GM12891 (cell line): ENCODE measurements around the gene ENAH.

ENCODE experiments used
- DNase-seq: peaks from one replicate; pipeline ENCODE4 v3.0.0; 2011; ENCODE audit warnings: low spot score; ENCODE audit not compliant: insufficient read length
- FAIRE-seq: peaks from 2 replicates; lab custom pipeline; 2011; peaks lifted over from hg19 to GRCh38; lab: Jason Lieb, UNC
- PAX5 ChIP-seq: IDR thresholded peaks from 2 replicates; pipeline ENCODE4 v1.6.1; 2011; ENCODE audit warnings: low read length, moderate library complexity, mild to moderate bottlenecking; ENCODE audit not compliant: insufficient read depth, severe bottlenecking
- POLR2A ChIP-seq: IDR thresholded peaks from 2 replicates; pipeline ENCODE4 v1.6.1; 2011; ENCODE audit warnings: low read depth, low read length, control low read depth
- POLR2AphosphoS5 ChIP-seq: IDR thresholded peaks from 2 replicates; pipeline ENCODE4 v1.6.1; 2011; ENCODE audit warnings: low read depth, low read length, control low read depth
- POU2F2 ChIP-seq: IDR thresholded peaks from 2 replicates; pipeline ENCODE4 v1.6.1; 2011; ENCODE audit warnings: low read depth, mild to moderate bottlenecking, control low read depth, low read length, moderate library complexity
- SPI1 ChIP-seq: IDR thresholded peaks from 2 replicates; pipeline ENCODE4 v1.6.1; 2011; ENCODE audit warnings: low read depth, low read length, control low read depth
- TAF1 ChIP-seq: IDR thresholded peaks from 2 replicates; pipeline ENCODE4 v1.6.1; 2011; ENCODE audit warnings: low read depth, low read length, control low read depth

The ENAH gene

DNA sequence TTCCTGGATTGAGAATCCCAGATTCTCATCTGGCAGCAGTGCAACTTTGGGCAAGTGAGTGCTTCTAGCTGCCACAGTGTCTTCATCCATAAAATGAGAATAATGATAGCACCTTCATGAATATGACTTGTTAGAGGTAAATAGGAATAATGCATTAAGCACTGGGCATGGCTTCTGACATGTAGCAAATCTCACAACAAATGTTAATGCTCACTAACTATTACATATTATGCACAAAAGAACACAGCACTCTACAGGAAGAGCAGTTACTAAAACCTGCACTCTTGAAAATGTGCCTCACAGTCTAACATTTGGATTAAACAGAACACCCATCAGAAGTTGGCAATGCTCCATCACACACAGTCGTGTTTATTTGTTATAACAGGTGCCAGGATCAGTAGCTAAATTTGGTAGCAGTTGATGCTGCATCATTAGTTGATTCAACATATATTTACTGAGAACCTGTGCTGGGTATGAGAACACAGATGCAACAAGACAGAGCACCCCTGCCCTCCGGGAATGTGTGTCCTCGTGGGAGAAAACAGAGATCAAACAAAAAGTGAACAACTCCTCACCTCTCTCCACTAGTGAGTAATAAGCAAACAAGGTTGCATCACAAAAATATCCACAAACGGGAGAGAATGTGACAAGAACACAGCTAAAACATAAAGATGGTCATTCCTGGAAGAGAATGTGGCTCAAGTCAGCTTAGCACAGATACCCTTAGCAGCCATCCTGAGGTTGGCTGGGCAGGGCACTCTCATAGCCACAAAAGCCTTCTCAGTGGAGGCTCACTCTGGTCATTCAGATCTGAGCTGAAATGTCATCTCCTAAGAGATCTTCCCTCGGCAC lies 198.9 kb downstream of the ENAH start:
- no peak for TF ChIP-seq POU2F2
- TF ChIP-seq PAX5, result no peak
- TF ChIP-seq POLR2A, result no peak
- TF ChIP-seq TAF1, result no peak
- no peak for TF ChIP-seq POLR2AphosphoS5
- TF ChIP-seq SPI1, result no peak
- DNase-seq (no peak), FAIRE-seq (no peak)

- TF ChIP-seq POLR2A (no peak), SPI1 (no peak), PAX5 (no peak), TAF1 (no peak), POLR2AphosphoS5 (no peak), POU2F2 (no peak)
- DNase-seq (no peak), FAIRE-seq (no peak)
Observed at GRCh38 chr1:225451840-225452515, 200.9 kb downstream of the ENAH start.

DNA sequence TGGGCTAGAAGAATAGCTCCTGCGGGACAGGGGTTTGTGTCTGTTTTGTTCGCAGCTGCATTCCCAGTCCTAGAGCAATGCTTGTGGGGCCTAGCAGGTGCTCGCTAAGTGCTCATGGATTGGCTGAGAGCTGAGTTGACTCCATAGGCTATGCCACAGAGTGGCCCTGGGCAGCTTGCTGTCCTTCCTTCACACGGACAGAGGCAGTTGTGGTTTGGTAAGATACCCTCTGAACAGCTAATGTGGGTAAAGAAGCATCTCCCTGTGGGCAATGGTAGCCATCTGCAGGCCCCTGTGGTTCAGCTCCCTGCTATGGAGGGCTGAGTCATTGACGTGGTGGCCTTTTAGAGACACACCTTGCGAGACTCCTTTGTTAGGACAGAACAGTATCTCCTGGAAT lies 201.6 kb downstream of the ENAH start:
- TF ChIP-seq PAX5 (no peak), POLR2A (no peak), SPI1 (no peak), TAF1 (no peak), POLR2AphosphoS5 (no peak), POU2F2 (no peak)
- FAIRE-seq (no peak), DNase-seq (no peak)

DNA sequence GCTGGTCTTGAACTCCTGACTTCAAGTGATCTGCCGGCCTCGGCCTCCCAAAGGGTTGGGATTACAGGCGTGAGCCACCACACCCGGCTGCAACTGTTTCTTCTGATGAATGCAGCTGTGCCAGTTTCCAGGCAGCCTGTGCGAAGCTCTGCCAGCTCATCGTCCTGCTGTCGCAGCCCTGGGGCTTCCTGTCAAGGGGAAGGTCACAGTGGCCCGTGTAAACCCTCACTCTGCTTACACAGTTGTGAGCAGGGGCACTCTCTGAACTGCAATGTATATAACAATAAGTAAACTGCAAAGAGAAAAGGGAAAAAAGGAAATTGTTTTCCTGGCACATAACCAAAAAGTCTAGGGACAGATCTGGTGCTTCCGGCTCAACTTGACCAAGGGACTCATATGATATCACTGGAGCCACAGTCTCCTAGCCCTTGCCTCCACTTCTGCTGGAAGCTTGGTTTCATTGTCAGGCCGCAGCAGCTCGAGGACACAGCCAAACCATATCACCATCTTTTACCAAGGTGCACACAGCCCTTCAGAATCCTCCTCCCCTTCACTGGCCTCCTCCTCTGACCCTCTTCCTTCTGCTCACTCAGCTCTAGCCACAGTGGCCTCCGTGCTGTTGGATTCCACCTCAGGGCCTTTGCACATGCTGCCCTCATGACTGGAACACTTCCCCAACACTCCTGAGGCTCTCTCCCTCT lies 202.3 kb downstream of the ENAH start:
- DNase-seq (no peak), FAIRE-seq (no peak)

DNA sequence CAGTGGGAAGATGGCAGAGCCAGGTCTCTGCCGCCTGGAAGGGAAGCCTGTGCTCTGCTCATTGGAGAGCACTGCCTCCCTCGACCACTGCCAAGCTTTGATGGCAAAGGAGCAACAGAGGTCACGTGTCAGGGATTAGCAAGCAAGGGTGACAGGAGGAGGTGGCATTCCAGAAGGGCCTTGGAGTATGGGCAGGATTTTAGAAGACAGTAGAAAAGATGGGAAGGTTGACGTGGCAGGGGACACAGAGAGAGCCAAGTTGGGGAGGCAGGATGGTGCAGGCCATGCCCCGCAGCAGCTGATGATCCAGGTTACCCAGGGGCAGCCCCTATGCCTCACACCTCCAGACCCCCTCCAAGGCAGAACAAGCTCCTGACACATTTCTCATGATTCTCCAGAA lies 203.1 kb downstream of the ENAH start:
- FAIRE-seq, result no peak
- no peak for DNase-seq
- TF ChIP-seq POLR2AphosphoS5 (no peak), POLR2A (no peak), SPI1 (no peak), PAX5 (no peak)

More for the DNA sequence above, 202.3 kb downstream of the ENAH start:
- no peak for TF ChIP-seq POU2F2
- TF ChIP-seq POLR2A, result no peak
- no peak for TF ChIP-seq SPI1
- no peak for TF ChIP-seq TAF1
- no peak for TF ChIP-seq PAX5
- TF ChIP-seq POLR2AphosphoS5, result no peak

GRCh38 chr1:225449261-225449660 lies 203.7 kb downstream of the ENAH start:
- DNase-seq, result no peak
- no peak for FAIRE-seq

DNA sequence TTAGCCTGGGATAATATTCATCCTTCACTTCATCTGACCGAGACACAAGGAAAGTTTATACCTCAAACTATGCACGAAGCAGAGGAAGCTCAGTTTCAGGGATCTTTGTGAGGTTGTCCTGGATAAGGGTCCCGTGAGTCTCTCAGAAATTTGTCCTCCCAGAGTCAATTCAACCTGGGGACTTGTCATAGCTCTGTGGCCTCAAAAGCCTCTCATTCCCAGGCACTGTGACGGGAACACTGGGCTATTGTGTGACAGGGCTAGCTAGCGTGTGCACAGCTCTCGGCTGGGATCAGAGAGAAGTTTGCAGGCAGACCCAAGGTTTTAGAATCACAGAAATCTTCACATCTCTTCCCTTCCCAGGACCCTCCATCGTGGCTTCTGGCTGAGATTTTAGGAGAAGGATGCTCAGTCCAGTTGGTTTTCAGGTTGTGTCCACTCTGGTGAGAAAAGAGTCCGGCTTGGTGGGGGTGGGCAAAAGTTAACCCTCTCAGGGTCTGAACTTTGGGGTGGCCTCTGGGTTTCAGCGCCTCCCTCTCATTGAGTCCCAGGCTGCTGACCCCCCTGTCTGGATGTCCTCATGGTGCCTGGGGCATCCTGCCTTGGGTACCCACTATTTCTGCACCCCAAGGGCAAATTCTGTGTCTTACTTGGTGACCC lies 204.6 kb downstream of the ENAH start:
- FAIRE-seq (no peak), DNase-seq (no peak)
- TF ChIP-seq PAX5 (no peak), POLR2AphosphoS5 (no peak), POLR2A (no peak), SPI1 (no peak), TAF1 (no peak), POU2F2 (no peak)

More at GRCh38 chr1:225449261-225449660, 203.7 kb downstream of the ENAH start:
- TF ChIP-seq TAF1, result no peak
- no peak for TF ChIP-seq SPI1
- no peak for TF ChIP-seq POU2F2
- TF ChIP-seq POLR2A, result no peak
- TF ChIP-seq POLR2AphosphoS5, result no peak
- no peak for TF ChIP-seq PAX5

- FAIRE-seq (no peak), DNase-seq (no peak)
- TF ChIP-seq TAF1, result no peak
- no peak for TF ChIP-seq POLR2AphosphoS5
- no peak for TF ChIP-seq PAX5
- no peak for TF ChIP-seq SPI1
- TF ChIP-seq POLR2A, result no peak
- TF ChIP-seq POU2F2, result no peak
Observed at GRCh38 chr1:225447650-225448089, 205.3 kb downstream of the ENAH start.
